HepG2 (cell line): ENCODE results near the gene AHRR. TPM values are rescaled to one million over a fixed set of nuclear protein-coding genes. Genes with fewer than 3 reads are reported as not detected.

Source experiments
- CREM ChIP-seq, 2 experiments: sonication (generic) in 1 of 2; formaldehyde crosslinking in 1 of 2; IDR thresholded peaks; 2 replicates each; pipeline versions ENCODE4 v1.4.0 to v1.6.1; 2016 to 2020; ENCODE audit warnings: antibody characterized with exemption in 1 of 2, mild to moderate bottlenecking in 1 of 2, missing genetic modification reagents in 1 of 2
- FOXK1 ChIP-seq: sonication (generic); formaldehyde crosslinking; IDR thresholded peaks from 2 replicates; pipeline ENCODE4 v1.4.0; 2020; ENCODE audit warnings: low read depth, missing genetic modification reagents, borderline replicate concordance
- HOXA7 ChIP-seq: sonication (generic); formaldehyde crosslinking; IDR thresholded peaks from 2 replicates; pipeline ENCODE4 v1.8.1; 2022; ENCODE audit warnings: mild to moderate bottlenecking, missing genetic modification reagents, moderate library complexity
- NAIF1 ChIP-seq: sonication (generic); formaldehyde crosslinking; IDR thresholded peaks from 2 replicates; pipeline ENCODE4 v1.5.0; 2020; ENCODE audit warnings: mild to moderate bottlenecking, missing genetic modification reagents, borderline replicate concordance
- NCOA1 ChIP-seq: sonication (generic); formaldehyde crosslinking; IDR thresholded peaks from 2 replicates; pipeline ENCODE4 v1.9.0; 2021; ENCODE audit warnings: missing genetic modification reagents
- NFYB ChIP-seq: sonication (generic); formaldehyde crosslinking; IDR thresholded peaks from 2 replicates; pipeline ENCODE4 v1.4.0; 2020; ENCODE audit warnings: missing genetic modification reagents
- TBX3 ChIP-seq: fragments of 450-650 bp; IDR thresholded peaks from 2 replicates; pipeline ENCODE4 v1.6.1; 2017; ENCODE audit warnings: antibody characterized with exemption, mild to moderate bottlenecking, inconsistent platforms, borderline replicate concordance
- ZC3H4 ChIP-seq: sonication (generic); formaldehyde crosslinking; IDR thresholded peaks from 2 replicates; pipeline ENCODE4 v1.4.0; 2020; ENCODE audit warnings: missing genetic modification reagents, borderline replicate concordance
- ZFP90 ChIP-seq: sonication (generic); formaldehyde crosslinking; IDR thresholded peaks from 2 replicates; pipeline ENCODE4 v1.8.0; 2022; ENCODE audit warnings: missing genetic modification reagents, mild to moderate bottlenecking, inconsistent platforms, borderline replicate concordance
- ZNF451 ChIP-seq: sonication (generic); formaldehyde crosslinking; IDR thresholded peaks from 2 replicates; pipeline ENCODE4 v1.5.0; 2020; ENCODE audit warnings: mild to moderate bottlenecking, missing genetic modification reagents
- ZNF549 ChIP-seq: sonication (generic); formaldehyde crosslinking; IDR thresholded peaks from 2 replicates; pipeline ENCODE4 v1.5.0; 2020; ENCODE audit warnings: missing genetic modification reagents
- ZNF552 ChIP-seq: sonication (generic); formaldehyde crosslinking; IDR thresholded peaks from 2 replicates; pipeline ENCODE4 v1.9.0; 2022; ENCODE audit warnings: missing genetic modification reagents, mild to moderate bottlenecking, borderline replicate concordance
- ZNF749 ChIP-seq: sonication (generic); formaldehyde crosslinking; IDR thresholded peaks from 2 replicates; pipeline ENCODE4 v1.8.0; 2022; ENCODE audit warnings: mild to moderate bottlenecking, missing genetic modification reagents, moderate library complexity, borderline replicate concordance
- ZNF766 ChIP-seq: sonication (generic); formaldehyde crosslinking; IDR thresholded peaks from 2 replicates; pipeline ENCODE4 v1.5.0; 2020; ENCODE audit warnings: missing genetic modification reagents, borderline replicate concordance
- polyA plus RNA-seq, 8 experiments: library from polyadenylated mRNA; depleted of rRNA in 3 of 8; stranded (reverse) in 7 of 8; unstranded in 1 of 8; fragments of >200 nt; fragmentation: Illumina TruSeq in 4 of 8; extraction: Trizol in 4 of 8; gene quantifications; 2 replicates each; pipeline versions ENCODE4 v1.2.1 to v1.2.3, GENCODE V29; 2011 to 2016; ENCODE audit warnings: low read depth in 4 of 8, missing spikeins in 1 of 8, mixed read lengths in 1 of 8; ENCODE audit not compliant: insufficient read depth in 1 of 8
- total RNA-seq, 5 experiments: library from RNA; depleted of rRNA; stranded (reverse); fragments of >200 nt; fragmentation: Illumina TruSeq; extraction: Trizol; gene quantifications; 2 replicates each; pipeline ENCODE4 v1.2.3, GENCODE V29; 2016; ENCODE audit warnings: low read depth in 1 of 5
- TF ChIP-seq, protein P1 (sequence below): sonication (generic); formaldehyde crosslinking; IDR thresholded peaks from 2 replicates; pipeline ENCODE4 v1.4.0; 2020; ENCODE audit warnings: mild to moderate bottlenecking, low read depth, missing genetic modification reagents

AHRR gene
- total and polyA plus RNA-seq, 2 of the 13 experiments (the other 11 are each of a cell fraction or from before 2014, with no cell fraction given), result 0.28 to 0.35 TPM

DNA sequence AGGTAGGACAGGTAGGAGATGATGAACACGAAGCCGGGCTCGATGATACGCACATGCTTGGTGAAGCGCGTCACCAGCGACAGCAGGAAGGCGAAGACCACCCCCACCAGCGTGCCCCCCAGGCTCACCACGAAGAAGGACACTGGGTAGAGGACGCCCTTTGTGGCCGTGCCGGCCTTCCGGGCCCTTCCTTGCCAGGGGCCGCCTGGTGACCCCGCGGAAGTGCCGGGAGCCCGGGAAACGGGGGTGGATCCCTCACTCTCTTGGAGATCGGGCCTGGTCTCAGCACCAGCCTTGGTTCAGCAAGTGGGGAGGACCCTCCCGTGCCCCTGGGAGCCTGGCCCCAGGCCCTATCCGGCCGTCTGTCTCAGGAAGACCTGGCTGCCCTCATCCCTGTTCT, 163.0 kb downstream of the AHRR start (continued):
- TF ChIP-seq, protein P1, sequence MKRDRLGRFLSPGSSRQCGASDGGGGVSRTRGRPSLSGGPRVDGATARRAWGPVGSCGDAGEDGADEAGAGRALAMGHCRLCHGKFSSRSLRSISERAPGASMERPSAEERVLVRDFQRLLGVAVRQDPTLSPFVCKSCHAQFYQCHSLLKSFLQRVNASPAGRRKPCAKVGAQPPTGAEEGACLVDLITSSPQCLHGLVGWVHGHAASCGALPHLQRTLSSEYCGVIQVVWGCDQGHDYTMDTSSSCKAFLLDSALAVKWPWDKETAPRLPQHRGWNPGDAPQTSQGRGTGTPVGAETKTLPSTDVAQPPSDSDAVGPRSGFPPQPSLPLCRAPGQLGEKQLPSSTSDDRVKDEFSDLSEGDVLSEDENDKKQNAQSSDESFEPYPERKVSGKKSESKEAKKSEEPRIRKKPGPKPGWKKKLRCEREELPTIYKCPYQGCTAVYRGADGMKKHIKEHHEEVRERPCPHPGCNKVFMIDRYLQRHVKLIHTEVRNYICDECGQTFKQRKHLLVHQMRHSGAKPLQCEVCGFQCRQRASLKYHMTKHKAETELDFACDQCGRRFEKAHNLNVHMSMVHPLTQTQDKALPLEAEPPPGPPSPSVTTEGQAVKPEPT (CRISPR knock-in tag), result no peak
- TF ChIP-seq ZC3H4 (CRISPR knock-in tag), result no peak
- no peak for TF ChIP-seq HOXA7
- no peak for TF ChIP-seq NCOA1 (CRISPR knock-in tag)
- TF ChIP-seq FOXK1, result no peak
- TF ChIP-seq NFYB (CRISPR knock-in tag), result no peak
- TF ChIP-seq ZFP90, result no peak
- no peak for TF ChIP-seq ZNF451 (CRISPR knock-in tag)
- no peak for TF ChIP-seq ZNF766 (CRISPR knock-in tag)
- no peak for TF ChIP-seq ZNF552
- no peak for TF ChIP-seq TBX3
- no peak for TF ChIP-seq NAIF1 (CRISPR knock-in tag)
- no peak for TF ChIP-seq CREM (IDR thresholded peaks at IDR 0.05)
- no peak for TF ChIP-seq CREM (CRISPR knock-in tag; IDR thresholded peaks at IDR 0.05)
- TF ChIP-seq ZNF749, result no peak
- TF ChIP-seq ZNF549 (CRISPR knock-in tag), result no peak
